SK-N-DZ (cell line): ENCODE results near the gene PRKAR2B. TPM values are rescaled to one million over a fixed set of nuclear protein-coding genes. Genes with fewer than 3 reads are reported as not detected.

Source experiments
- DNase-seq: peaks from one replicate; pipeline ENCODE4 v3.0.0-alpha.2; 2015; ENCODE audit warnings: low spot score
- polyA plus RNA-seq, 2 experiments: library from polyadenylated mRNA; depleted of rRNA; stranded (reverse); fragments of >200 nt; gene quantifications; 2 replicates each; pipeline ENCODE4 v1.2.3, GENCODE V29; 2014

Gene PRKAR2B
- polyA plus RNA-seq (2014; cell fraction: cytosol; rRNA removed), result 38.9 and 46.0 TPM in 2 replicates
- polyA plus RNA-seq (2014; cell fraction: nucleus; rRNA removed), result 17.1 and 24.7 TPM in 2 replicates

- peak; percentile 89 for DNase-seq
Observed at GRCh38 chr7:107044347-107045194, at the start of gene PRKAR2B. Gene PRKAR2B (plus strand): TSS chr7:107044705. CDS start chr7:107044908, 203 bp downstream.

- DNase-seq, result no peak
Observed at GRCh38 chr7:106994833-106995232, 49.7 kb upstream of the PRKAR2B start.

GRCh38 chr7:106997487-106998271 is 46.8 kb upstream of the PRKAR2B start:
- DNase-seq, result no peak

- no peak for DNase-seq
Observed at GRCh38 chr7:106999023-106999422, 45.5 kb upstream of the PRKAR2B start.

GRCh38 chr7:107001490-107001889 is 43.0 kb upstream of the PRKAR2B start:
- DNase-seq, result no peak

GRCh38 chr7:107002126-107002525 is 42.4 kb upstream of the PRKAR2B start:
- no peak for DNase-seq

GRCh38 chr7:107002529-107002998 is 41.9 kb upstream of the PRKAR2B start:
- DNase-seq, result no peak

- DNase-seq, result no peak
Observed at GRCh38 chr7:107007007-107007891, 37.3 kb upstream of the PRKAR2B start.

GRCh38 chr7:107007892-107008287 is 36.6 kb upstream of the PRKAR2B start:
- no peak for DNase-seq

GRCh38 chr7:107009846-107010203 is 34.7 kb upstream of the PRKAR2B start:
- DNase-seq, result no peak

GRCh38 chr7:107012691-107013090 is 31.8 kb upstream of the PRKAR2B start:
- DNase-seq, result no peak

GRCh38 chr7:107014387-107015023 is 30.0 kb upstream of the PRKAR2B start:
- DNase-seq, result no peak

GRCh38 chr7:107016312-107016711 is 28.2 kb upstream of the PRKAR2B start:
- no peak for DNase-seq

GRCh38 chr7:107017965-107018719 is 26.4 kb upstream of the PRKAR2B start:
- no peak for DNase-seq

GRCh38 chr7:107020400-107020799 is 24.1 kb upstream of the PRKAR2B start:
- no peak for DNase-seq

- no peak for DNase-seq
Observed at GRCh38 chr7:107021600-107021999, 22.9 kb upstream of the PRKAR2B start.

GRCh38 chr7:107023522-107024151 is 20.9 kb upstream of the PRKAR2B start:
- no peak for DNase-seq

GRCh38 chr7:107024906-107025305 is 19.6 kb upstream of the PRKAR2B start:
- DNase-seq, result no peak

- DNase-seq, result no peak
Observed at GRCh38 chr7:107025449-107026103, 18.9 kb upstream of the PRKAR2B start.
